A549 treated with GW870086 at 1 μM for 4 hours (cell line): ENCODE measurements around the gene KLHL20. TPM values are rescaled to one million over a fixed set of nuclear protein-coding genes. Genes with fewer than 3 reads are reported as not detected.

Experiments used
- total RNA-seq: library from RNA; stranded (reverse); fragments of 200-300 nt; extraction: Qiagen RNA extraction; gene quantifications from 5 replicates; pipeline ENCODE4 v1.2.3, GENCODE V29; 2022; ENCODE audit warnings: low read depth

The KLHL20 gene
- 10.5 to 17.3 TPM (median 13.7 TPM) in 5 replicates for total RNA-seq

GRCh38 chr1:173714759-173715537 lies at the start of gene KLHL20:
Gene KLHL20 (plus strand): TSS chr1:173714981. CDS start chr1:173716044, 1,063 bp downstream.

DNA sequence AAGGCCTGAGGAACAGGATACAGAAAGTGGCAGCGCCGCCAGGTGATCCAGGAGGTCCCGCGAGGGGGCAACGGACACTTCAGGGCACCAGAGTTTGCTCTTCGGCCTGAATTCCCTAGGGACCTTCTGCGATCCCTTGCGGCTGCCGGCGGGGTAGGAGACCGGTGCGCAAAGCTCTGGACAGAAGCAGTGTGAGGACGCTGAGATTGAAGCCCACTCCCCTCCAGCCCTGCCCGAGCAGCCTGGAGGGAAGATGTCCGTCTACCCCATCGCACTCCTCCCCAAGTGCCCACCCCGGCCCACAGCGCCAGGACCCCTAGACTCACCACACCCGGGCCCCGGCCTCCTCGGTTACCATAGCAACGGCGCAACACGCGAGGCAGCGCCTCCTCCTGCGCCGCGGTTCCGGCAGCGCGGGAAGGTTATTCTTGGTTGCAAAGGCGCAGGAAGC lies 45.3 kb upstream of the KLHL20 start, which contains the start of gene ANKRD45:
Gene ANKRD45 (minus strand): TSS at position 361 of the 451 bp plus-strand sequence. CDS start 10,433 bp downstream, outside the sequence.

GRCh38 chr1:173824315-173825081 lies 109.7 kb downstream of the KLHL20 start, which contains the start of the genes CENPL and DARS2:
Gene CENPL (minus strand): TSS chr1:173824883. CDS start chr1:173811299, 13,584 bp downstream.
Gene DARS2 (plus strand): TSS chr1:173824673. CDS start chr1:173825230, 557 bp downstream.

Other genes with a start within 250 kb of the KLHL20 start
- 319 to 366 TPM (median 339 TPM) in 5 replicates for gene PRDX6, start 237.6 kb upstream of the KLHL20 start, total RNA-seq
- not detected in 5 replicates for gene SLC9C2, start 111.9 kb upstream of the KLHL20 start, total RNA-seq
- gene TEX50, start 79.6 kb upstream of the KLHL20 start, total RNA-seq = not detected in 5 replicates
- 0.14 to 0.34 TPM (median 0.25 TPM) in 3 of 5 replicates, not detected in the others for gene ANKRD45, start 45.1 kb upstream of the KLHL20 start, total RNA-seq
- gene DARS2, start 109.7 kb downstream of the KLHL20 start, total RNA-seq = 37.2 to 44.7 TPM (median 41.8 TPM) in 5 replicates
- 12.0 to 14.4 TPM (median 13.3 TPM) in 5 replicates for gene CENPL, start 109.9 kb downstream of the KLHL20 start, total RNA-seq
- 287 to 387 TPM (median 302 TPM) in 5 replicates for gene GAS5, start 153.0 kb downstream of the KLHL20 start, total RNA-seq
- 1.1 to 1.8 TPM (median 1.4 TPM) in 5 replicates for gene ZBTB37, start 153.4 kb downstream of the KLHL20 start, total RNA-seq
- gene SERPINC1, start 202.3 kb downstream of the KLHL20 start, total RNA-seq = 0.11 to 0.16 TPM (median 0.13 TPM) in 3 of 5 replicates, not detected in the others